Activated T-cell treated with anti-CD3 and anti-CD28 coated beads for 4 hours (primary cell): ENCODE measurements around the gene TADA3.

Experiments
- DNase-seq: peaks from one replicate; pipeline ENCODE4 v3.0.0-alpha.2; 2020

The TADA3 gene

GRCh38 chr3:9809239-9809614 is 17.0 kb upstream of the TADA3 start:
- no peak for DNase-seq

- DNase-seq: peak; percentile 28
Measured at GRCh38 chr3:9808345-9809037, 16.2 kb upstream of the TADA3 start.

GRCh38 chr3:9807981-9808344 is 15.7 kb upstream of the TADA3 start:
- no peak for DNase-seq

- no peak for DNase-seq
Measured at GRCh38 chr3:9806688-9807589, 14.7 kb upstream of the TADA3 start.

GRCh38 chr3:9806137-9806536 is 13.9 kb upstream of the TADA3 start:
- no peak for DNase-seq

GRCh38 chr3:9804996-9805395 is 12.7 kb upstream of the TADA3 start:
- no peak for DNase-seq

GRCh38 chr3:9803494-9803893 is 11.2 kb upstream of the TADA3 start:
- no peak for DNase-seq

GRCh38 chr3:9800529-9800928 is 8.3 kb upstream of the TADA3 start:
- DNase-seq: no peak

- DNase-seq: no peak
Measured at GRCh38 chr3:9797196-9797945, 5.1 kb upstream of the TADA3 start.

- DNase-seq: no peak
Measured at GRCh38 chr3:9795207-9795606, 2.9 kb upstream of the TADA3 start.

GRCh38 chr3:9794400-9794799 is 2.1 kb upstream of the TADA3 start:
- DNase-seq: no peak

GRCh38 chr3:9793161-9793781 is 998 bp upstream of the TADA3 start:
- no peak for DNase-seq

GRCh38 chr3:9791790-9792404 is 376 bp downstream of the TADA3 start:
- no peak for DNase-seq

GRCh38 chr3:9791127-9791526 is 1.1 kb downstream of the TADA3 start:
- DNase-seq: no peak

GRCh38 chr3:9787714-9788113 is 4.6 kb downstream of the TADA3 start:
- no peak for DNase-seq

GRCh38 chr3:9786825-9787669 is 5.2 kb downstream of the TADA3 start:
- no peak for DNase-seq

GRCh38 chr3:9786209-9786739 is 6.0 kb downstream of the TADA3 start:
- no peak for DNase-seq

- DNase-seq: no peak
Measured at GRCh38 chr3:9785602-9786001, 6.7 kb downstream of the TADA3 start.

GRCh38 chr3:9784965-9785364 is 7.3 kb downstream of the TADA3 start:
- DNase-seq: no peak

- no peak for DNase-seq
Measured at GRCh38 chr3:9783954-9784353, 8.3 kb downstream of the TADA3 start.

- DNase-seq: no peak
Measured at GRCh38 chr3:9782770-9783169, 9.5 kb downstream of the TADA3 start.
